HepG2 (cell line): ENCODE data around the gene RPS25. TPM values are rescaled to one million over a fixed set of nuclear protein-coding genes. Genes with fewer than 3 reads are reported as not detected.

ENCODE experiments used
- EP300 ChIP-seq, 3 experiments: sonication (generic) in 1 of 3; formaldehyde crosslinking in 1 of 3; IDR thresholded peaks; 2 replicates each; pipeline versions ENCODE4 v1.5.1 to v1.6.1; 2011 to 2020; ENCODE audit warnings: low read depth in 2 of 3, low read length in 2 of 3, borderline replicate concordance in 1 of 3, improper control_type of control experiment in 1 of 3, mild to moderate bottlenecking in 1 of 3, missing genetic modification reagents in 1 of 3, moderate library complexity in 1 of 3
- FOSL2 ChIP-seq: sonication (generic); formaldehyde crosslinking; IDR thresholded peaks from 2 replicates; pipeline ENCODE4 v1.4.0; 2020; ENCODE audit warnings: missing genetic modification reagents
- HNRNPH1 ChIP-seq: fragments of 200-400 bp; formaldehyde crosslinking; optimal IDR thresholded peaks from 2 replicates; pipeline ENCODE3; 2017; ENCODE audit warnings: mild to moderate bottlenecking, low read depth, low read length
- HNRNPL ChIP-seq: fragments of 200-400 bp; formaldehyde crosslinking; IDR thresholded peaks from 2 replicates; pipeline ENCODE4 v1.6.1; 2017; ENCODE audit warnings: mild to moderate bottlenecking, low read depth, low read length
- MAX ChIP-seq: IDR thresholded peaks from 2 replicates; pipeline ENCODE4 v1.6.1; 2012; ENCODE audit warnings: inconsistent platforms
- ONECUT2 ChIP-seq: sonication (generic); formaldehyde crosslinking; IDR thresholded peaks from 2 replicates; pipeline ENCODE4 v1.4.0; 2020; ENCODE audit warnings: missing genetic modification reagents
- PRDM15 ChIP-seq: sonication (generic); formaldehyde crosslinking; IDR thresholded peaks from 2 replicates; pipeline ENCODE4 v1.4.0; 2020; ENCODE audit warnings: missing genetic modification reagents
- SNAPC4 ChIP-seq: sonication (generic); formaldehyde crosslinking; IDR thresholded peaks from 2 replicates; pipeline ENCODE4 v1.4.0; 2020; ENCODE audit warnings: mild to moderate bottlenecking, missing genetic modification reagents
- ZBED4 ChIP-seq: sonication (generic); formaldehyde crosslinking; IDR thresholded peaks from 2 replicates; pipeline ENCODE4 v1.4.0; 2020; ENCODE audit warnings: missing genetic modification reagents, borderline replicate concordance
- ZBTB3 ChIP-seq: sonication (generic); formaldehyde crosslinking; IDR thresholded peaks from 2 replicates; pipeline ENCODE4 v1.4.0; 2020; ENCODE audit warnings: low read depth, mild to moderate bottlenecking, moderate library complexity, missing genetic modification reagents, borderline replicate concordance
- ZFYVE20 ChIP-seq: sonication (generic); formaldehyde crosslinking; IDR thresholded peaks from 2 replicates; pipeline ENCODE4 v1.8.0; 2023; ENCODE audit warnings: low read depth, mild to moderate bottlenecking, moderate library complexity, missing genetic modification reagents, borderline replicate concordance
- ZNF275 ChIP-seq: sonication (generic); formaldehyde crosslinking; IDR thresholded peaks from 2 replicates; pipeline ENCODE4 v1.8.0; 2022; ENCODE audit warnings: missing genetic modification reagents, mild to moderate bottlenecking, inconsistent platforms, borderline replicate concordance
- polyA plus RNA-seq, 8 experiments: library from polyadenylated mRNA; depleted of rRNA in 3 of 8; stranded (reverse) in 7 of 8; unstranded in 1 of 8; fragments of >200 nt; fragmentation: Illumina TruSeq in 4 of 8; extraction: Trizol in 4 of 8; gene quantifications; 2 replicates each; pipeline versions ENCODE4 v1.2.1 to v1.2.3, GENCODE V29; 2011 to 2016; ENCODE audit warnings: low read depth in 4 of 8, missing spikeins in 1 of 8, mixed read lengths in 1 of 8; ENCODE audit not compliant: insufficient read depth in 1 of 8
- total RNA-seq, 5 experiments: library from RNA; depleted of rRNA; stranded (reverse); fragments of >200 nt; fragmentation: Illumina TruSeq; extraction: Trizol; gene quantifications; 2 replicates each; pipeline ENCODE4 v1.2.3, GENCODE V29; 2016; ENCODE audit warnings: low read depth in 1 of 5

RPS25 gene
- total and polyA plus RNA-seq, 2 of the 13 experiments (the other 11 are each of a cell fraction or from before 2014, with no cell fraction given): 839 to 1,415 TPM

GRCh38 chr11:119056421-119056999 is 38.4 kb upstream of the RPS25 start (continued):
- TF ChIP-seq PRDM15 (CRISPR knock-in tag) (no peak), ZFYVE20 (CRISPR knock-in tag) (no peak), ONECUT2 (CRISPR knock-in tag) (no peak), ZNF275 (CRISPR knock-in tag) (no peak), ZBTB3 (CRISPR knock-in tag) (no peak), ZBED4 (CRISPR knock-in tag) (no peak), FOSL2 (CRISPR knock-in tag) (no peak), SNAPC4 (no peak), MAX (no peak), HNRNPL (0 out of 2 replicates have a peak, but pooled peaks have one; percentile 40), HNRNPH1 (no peak), EP300 (IDR thresholded peaks at IDR 0.05; ENCODE audit: low read depth in 2 of 2, low read length in 2 of 2) (no peak), EP300 (CRISPR knock-in tag; IDR thresholded peaks at IDR 0.05; ENCODE audit: borderline replicate concordance) (no peak)
